Activated T-helper 9 cell treated with anti-CD3 and anti-CD28 coated beads, Interleukin-2, amount 50 U/mL, for 16 hours (primary cell): ENCODE measurements around the gene FFAR3.
"Not testable (repeated sequence)": the region's sequence is repeated elsewhere in the genome, so short reads cannot be mapped to it uniquely, and the experiment has no call there.

ENCODE experiments used
- DNase-seq: peaks from one replicate; pipeline ENCODE4 v3.0.0-alpha.2; 2020; ENCODE audit warnings: low read depth

The FFAR3 gene

GRCh38 chr19:35375505-35376307, 17.4 kb downstream of the FFAR3 start:
- DNase-seq = no peak

DNA sequence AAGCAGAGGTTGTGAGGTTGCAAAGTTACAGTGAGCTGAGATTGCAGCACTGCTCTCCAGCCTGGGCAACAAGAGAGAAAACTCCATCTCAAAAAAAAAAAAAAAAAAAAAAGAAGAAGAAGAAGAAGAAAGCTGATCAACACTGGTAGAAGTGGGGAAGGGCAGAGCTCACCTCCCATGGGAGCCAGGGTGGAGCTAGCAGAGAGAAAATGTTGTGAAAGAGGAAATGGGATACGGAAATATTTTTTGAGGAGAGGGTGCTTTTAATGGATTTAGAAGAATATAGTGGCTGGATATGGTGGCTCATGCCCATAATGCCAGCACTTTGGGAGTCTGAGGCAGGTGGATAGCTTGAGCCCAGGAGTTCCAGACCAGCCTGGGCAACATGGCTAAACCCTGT, 19.4 kb downstream of the FFAR3 start:
- no peak for DNase-seq

GRCh38 chr19:35378356-35378755, 20.1 kb downstream of the FFAR3 start:
- DNase-seq = no peak

DNA sequence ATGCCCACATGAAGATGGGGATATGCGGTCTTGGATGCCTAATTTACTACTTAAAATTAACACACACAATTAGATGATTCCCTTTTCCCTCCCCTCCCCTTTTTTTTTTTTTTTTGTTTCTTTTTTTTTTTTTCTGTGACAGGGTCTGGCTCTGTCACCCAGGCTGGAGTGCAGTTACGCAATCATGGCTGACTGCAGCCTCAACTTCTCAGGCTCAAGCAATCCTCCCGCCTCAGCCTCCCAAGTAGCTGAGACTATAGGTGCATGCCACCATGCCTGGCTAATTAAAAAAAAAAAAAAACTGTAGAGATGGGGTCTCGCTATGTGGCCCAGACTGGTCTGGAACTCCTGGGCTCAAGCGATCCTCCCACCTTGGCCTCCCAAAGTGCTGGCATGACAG, 21.3 kb downstream of the FFAR3 start:
- DNase-seq = not testable (repeated sequence)

- DNase-seq = no peak
Measured at GRCh38 chr19:35379992-35380391, 21.7 kb downstream of the FFAR3 start.

GRCh38 chr19:35380450-35381124, 22.3 kb downstream of the FFAR3 start:
- no peak for DNase-seq

- DNase-seq = no peak
Measured at GRCh38 chr19:35381318-35381717, 23.1 kb downstream of the FFAR3 start.

DNA sequence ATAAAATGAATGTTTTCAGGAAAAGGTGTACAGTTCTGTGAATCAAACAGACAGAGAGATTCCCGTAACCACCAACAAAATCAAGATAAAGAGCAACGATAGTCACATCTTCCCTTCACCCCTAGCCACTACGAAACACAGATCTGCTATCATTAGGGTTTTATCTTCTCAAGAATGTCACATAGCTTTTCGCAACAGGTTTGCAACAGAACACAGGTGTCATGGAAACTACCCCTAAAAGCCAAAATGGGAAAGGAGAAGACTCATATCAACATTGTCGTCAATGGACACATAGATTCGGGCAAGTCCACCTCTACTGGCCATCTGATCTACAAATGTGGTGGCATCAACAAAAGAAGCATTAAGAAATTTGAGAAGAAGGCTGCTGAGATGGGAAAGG, 23.7 kb downstream of the FFAR3 start:
- no peak for DNase-seq

DNA sequence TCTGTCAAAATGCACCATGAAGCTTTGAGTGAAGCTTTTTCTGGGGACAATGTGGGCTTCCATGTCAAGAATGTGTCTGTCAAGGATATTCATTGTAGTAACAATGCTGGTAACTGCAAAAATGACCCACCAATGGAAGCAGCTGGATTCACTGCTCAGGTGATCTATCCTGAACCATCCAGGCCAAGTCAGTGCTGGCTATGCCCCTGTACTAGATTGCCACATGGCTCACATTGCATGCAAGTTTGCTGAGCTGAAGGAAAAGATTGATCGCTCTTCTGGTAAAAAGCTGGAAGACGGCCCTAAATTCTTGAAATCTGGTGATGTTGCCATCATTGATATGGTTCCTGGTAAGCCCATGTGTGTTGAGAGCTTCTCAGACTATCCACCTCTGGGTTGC, 25.3 kb downstream of the FFAR3 start:
- DNase-seq = no peak

GRCh38 chr19:35388277-35389054, 30.2 kb downstream of the FFAR3 start:
- DNase-seq = no peak

DNA sequence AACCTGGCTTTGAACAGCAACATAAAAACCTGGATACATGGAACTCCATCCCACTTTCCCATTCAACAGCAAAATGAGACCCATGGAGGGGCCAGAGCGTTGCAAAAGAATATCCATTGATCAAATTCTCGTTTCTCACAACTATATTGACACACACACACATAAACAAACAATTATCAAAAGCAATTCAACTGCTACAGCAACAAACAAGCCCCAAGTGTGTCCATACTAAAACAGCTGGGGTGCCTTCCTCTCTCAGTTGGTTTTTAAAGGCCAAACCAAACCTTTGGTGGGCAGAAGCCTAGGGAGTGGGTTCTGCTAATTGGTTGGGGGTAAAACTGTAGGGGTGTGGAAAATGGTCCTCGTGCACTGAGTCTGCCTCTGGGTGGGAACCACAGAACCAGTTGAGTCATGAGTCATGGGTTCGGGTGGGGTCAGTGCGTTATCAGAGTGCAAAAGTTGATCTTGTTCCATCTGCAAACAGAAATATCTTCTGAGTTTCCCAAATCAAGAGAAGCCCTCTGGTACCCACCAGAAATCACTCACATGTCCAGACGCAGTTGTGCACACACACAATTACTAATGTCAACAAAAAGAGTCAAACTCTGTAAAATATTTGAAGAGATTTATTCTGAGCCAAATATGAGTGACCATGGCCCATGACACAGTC, 31.1 kb downstream of the FFAR3 start:
- DNase-seq = no peak

- no peak for DNase-seq
Measured at GRCh38 chr19:35392742-35393715, 34.8 kb downstream of the FFAR3 start.

GRCh38 chr19:35395382-35396199, 37.3 kb downstream of the FFAR3 start:
- DNase-seq = no peak

DNA sequence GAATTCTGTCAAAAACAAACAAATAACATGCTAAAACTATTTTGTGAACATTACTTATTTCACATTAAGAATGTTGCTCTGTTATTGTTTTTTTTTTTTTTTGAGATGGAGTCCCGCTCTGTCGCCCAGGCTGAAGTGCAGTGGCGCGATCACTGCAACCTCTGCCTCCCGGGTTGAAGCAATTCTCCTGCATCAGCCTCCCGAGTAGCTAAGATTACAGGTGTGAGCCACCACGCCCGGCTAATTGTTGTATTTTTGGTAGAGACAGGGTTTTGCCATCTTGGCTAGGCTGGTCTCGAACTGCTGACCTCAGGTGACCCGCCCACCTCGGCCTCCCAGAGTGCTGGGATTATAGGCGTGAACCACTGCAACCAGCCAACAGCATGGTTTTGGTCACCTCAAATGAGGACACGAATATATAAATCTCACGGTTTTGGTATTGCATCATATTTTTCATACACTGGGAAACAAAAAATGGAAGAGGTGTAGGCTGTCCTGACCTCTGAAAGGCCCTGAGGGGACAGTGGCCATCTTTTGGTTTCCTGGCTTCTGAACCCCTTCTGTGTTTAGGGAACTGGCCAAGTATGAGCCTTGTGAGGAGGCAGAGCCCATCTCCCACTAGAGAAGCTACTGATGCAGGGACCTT, 38.1 kb downstream of the FFAR3 start:
- DNase-seq = no peak

- DNase-seq = no peak
Measured at GRCh38 chr19:35397064-35397463, 38.8 kb downstream of the FFAR3 start.

DNA sequence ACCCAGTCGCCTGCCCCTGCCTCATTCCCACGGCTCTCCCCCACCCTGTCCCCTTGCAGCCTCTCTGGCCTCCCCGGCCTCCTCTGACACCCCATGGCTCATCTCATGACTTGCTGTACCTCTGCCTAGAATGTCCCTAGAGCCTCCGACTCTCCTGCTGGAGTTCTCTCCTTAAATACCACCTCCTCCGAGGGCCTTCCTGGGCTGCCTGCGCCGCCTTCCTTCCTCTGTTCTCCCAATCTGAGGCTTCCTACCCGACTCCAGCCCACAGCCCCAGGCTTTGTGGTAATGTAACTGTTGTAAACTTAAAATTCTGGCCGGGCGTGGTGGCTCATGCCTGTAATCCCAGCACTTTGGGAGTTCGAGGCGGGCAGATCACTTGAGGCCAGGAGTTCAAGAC, 40.3 kb downstream of the FFAR3 start:
- DNase-seq = no peak

DNA sequence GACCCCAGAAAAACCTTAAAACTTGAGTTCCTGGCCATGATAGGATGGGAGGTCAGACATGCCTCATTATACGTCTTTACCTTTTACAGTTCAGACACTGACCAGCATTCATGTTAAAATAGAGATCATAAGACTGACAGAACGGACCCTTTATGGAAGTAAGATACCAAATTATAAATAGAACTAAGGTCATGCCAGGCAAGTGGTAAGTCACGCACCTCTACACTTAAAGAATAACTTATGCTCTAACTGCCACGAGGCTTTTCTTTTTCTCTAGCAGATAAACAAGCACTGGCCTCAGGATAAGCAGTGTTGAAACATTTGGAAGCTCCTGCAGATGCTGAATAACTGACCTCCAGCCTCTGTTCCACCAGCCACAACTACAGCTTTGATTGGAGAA, 41.0 kb downstream of the FFAR3 start:
- no peak for DNase-seq

GRCh38 chr19:35399948-35400772, 41.9 kb downstream of the FFAR3 start:
- no peak for DNase-seq

DNA sequence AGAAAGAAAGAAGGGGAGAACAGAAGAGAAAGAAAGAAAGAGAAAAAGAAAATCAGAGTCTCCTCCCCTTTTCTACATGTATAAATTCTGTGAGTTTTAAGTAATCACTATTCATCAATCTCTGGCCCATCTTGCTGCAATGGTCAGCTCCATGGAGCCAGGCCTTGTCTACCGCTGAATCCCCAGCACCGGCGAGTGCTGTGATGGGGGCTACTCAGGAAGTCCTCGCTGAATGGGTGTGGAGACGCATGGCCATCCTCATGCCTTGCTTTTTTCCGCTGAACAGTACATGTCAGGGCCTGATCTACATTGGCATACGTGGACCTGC, 42.5 kb downstream of the FFAR3 start:
- no peak for DNase-seq
